HG02938 (cell line): ENCODE results near the gene MASP1.
"Not testable (repeated sequence)": the region's sequence is repeated elsewhere in the genome, so short reads cannot be mapped to it uniquely, and the experiment has no call there.

Experiments used
- ATAC-seq: cut with Tn5 transposase; IDR thresholded peaks from one replicate; pipeline ENCODE4 v1.9.1; 2021; ENCODE audit warnings: mild to moderate bottlenecking, moderate library complexity; ENCODE audit not compliant: unreplicated experiment

The MASP1 gene

DNA sequence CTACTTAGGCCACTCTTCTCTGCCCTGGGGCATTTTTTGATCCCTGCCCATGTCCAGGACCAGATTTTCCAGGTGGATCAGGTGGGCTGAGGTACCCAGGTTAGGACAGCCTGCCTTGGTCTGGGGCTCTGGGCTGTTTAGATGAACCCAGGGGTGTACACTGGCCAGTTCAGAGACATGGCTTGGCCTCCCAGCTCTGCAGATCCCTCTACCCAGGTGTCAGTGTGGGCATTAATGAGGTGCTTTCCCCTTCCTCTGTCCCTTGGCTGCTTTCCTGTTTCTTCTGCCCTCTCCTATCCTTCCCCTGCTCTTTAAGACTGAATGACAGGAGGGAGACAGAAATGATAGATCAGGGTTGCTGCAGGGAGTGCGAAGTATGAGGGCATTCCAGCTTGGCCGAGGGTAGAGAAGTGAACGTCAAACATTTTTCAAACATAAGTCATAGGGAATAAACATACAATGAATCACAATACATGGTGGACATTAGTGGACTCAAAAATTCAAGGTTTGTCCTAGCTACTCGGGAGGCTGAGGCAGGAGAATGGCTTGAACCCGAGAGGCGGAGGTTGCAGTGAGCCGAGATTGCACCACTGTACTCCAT lies 63.8 kb downstream of the MASP1 start:
- ATAC-seq = no peak

DNA sequence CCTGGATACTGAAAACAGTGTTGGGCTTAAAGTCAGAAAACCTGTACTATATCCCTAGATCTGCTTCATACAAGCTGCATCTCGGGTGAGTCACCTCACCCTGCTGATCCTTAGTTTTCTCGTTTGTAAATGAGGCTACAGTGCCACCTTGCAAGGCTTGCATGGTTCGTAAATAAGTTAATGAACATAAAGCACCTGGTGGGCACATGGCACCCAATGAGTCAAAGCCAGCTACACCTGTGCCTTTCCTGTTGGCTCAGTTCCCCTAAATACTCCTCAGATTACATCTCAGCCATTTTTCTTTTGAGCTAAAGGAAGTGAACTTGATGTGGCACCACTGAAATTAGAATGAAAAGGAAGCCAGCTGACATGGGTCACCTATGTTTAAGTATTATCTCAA lies 67.7 kb downstream of the MASP1 start:
- no peak for ATAC-seq

GRCh38 chr3:187222801-187223200 lies 68.7 kb downstream of the MASP1 start:
- ATAC-seq = no peak

DNA sequence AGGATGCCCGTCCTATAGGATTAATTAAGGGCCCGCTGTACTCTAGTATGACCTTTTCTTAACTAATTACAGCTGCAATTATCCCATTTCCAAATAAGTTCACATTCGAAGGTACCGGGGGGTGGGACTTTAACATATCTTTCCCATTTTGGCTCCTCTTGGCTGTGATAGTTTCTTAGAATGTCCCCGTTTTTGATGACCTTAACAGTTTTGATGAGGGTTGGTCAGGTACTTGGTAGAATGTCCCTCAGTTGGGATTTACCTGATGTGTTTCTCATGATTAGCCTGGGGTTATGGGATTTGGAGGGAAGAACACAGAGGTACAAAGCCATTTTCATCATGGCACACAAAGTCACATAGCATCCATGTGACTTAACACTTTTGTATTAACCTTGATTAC lies 76.1 kb downstream of the MASP1 start:
- ATAC-seq = no peak

DNA sequence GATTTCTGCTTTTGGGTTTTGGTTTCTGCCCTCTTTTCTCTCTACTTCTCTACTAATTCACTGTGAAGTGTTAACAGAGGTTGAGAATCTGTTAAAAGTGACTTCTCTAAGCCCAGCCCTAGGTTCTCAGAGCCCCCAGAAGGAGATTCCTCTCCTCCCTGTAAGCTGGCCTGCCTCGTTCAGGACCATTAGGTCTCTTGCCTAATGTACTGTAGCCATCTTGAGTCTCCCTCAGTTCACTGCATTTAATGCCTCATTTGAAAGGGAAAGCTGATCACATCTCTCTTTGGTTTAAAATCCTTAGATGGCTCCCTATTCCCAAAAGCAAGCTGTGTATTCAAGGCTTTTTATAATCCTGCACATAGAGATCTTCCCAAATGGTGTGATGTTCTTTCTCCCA lies 77.9 kb downstream of the MASP1 start:
- no peak for ATAC-seq

DNA sequence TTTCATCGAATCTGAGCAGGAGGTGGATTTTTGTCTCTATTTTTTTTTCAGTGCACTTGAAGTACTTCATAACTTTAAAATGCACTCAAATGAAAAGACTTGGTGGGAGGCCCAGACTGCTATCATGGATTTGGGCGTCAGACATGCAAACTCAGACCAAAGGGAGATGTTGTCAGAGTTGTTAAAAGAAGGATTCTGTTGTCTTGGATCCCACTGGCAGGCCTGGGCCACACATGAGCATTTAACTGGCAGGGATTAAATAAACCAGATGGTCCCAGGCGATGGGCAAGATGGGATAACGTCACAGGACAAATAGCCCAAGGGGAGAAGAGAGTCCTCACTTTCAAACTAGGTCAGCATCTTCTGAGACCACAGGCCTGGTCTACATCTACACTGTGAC lies 78.8 kb downstream of the MASP1 start:
- no peak for ATAC-seq

DNA sequence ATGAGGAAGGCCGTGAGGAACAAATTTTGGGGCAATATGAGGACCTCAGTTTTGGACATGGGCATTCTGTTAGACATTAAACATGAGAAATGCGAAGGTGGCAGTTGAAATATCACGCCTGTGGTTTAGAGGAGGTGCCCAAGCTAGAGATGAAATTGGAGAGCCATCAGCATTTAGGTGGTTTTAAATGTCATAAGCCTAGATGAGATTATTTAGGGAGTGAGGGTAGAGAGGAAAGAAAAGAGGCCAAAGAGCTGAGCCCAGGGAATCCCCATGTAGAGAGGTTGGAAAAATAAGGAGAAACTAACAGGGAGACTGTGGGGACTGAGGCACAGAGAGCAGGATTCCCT lies 79.4 kb downstream of the MASP1 start:
- no peak for ATAC-seq

DNA sequence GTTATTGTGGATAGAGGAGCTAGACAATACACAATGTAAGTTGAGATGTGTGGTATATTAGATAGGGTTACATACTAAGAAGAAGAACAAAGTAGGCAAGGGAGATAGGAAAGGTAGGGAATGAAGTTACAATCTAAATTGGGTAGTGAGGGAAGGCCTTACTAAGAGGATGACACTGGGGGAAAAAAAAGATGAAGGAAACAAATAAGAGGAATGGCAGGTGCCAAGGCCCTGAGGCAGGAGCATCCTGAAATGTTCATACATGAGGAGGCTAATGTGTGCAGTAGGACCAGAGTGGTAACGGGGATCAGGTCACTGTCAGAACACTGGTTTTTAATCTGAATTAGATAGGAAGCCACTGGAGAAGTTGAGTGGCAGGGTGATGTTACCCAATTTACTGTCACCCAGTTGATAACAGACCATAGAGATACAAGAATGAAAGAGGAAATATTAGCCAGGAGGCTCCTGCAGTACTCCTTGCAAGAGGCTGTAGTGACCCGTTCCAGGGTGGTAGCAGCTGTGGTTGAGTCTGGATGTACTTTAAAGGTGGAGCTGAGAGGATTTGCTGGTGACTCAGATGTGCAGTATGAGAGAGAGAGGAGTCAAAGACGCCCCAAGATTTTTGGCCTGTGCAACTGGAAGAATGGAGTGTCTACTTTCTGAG lies 79.9 kb downstream of the MASP1 start:
- no peak for ATAC-seq

- ATAC-seq = peak; percentile 89
Observed at GRCh38 chr3:187210545-187211327, 80.8 kb downstream of the MASP1 start.

DNA sequence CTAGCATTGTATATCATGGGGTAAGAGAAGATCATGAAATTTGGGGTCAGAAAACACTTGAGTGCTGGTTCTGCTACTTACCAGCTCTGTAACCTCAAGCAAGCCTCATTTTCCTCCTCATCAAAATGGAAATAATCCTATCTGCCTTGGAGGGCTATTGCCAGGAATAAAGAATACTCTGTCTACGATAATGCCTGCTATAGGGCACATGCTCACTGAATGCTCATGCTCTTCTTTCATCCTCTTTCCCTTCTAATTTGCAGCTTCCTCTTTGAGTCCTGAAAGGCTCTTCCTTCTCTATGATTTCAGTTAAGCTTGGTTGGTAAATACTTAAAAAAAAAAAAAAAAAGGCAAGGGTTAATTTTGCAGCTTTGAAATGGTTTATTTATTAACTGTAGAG lies 81.4 kb downstream of the MASP1 start:
- no peak for ATAC-seq

GRCh38 chr3:187209491-187209890 lies 82.0 kb downstream of the MASP1 start:
- ATAC-seq = no peak

- ATAC-seq = no peak
Observed at GRCh38 chr3:187208159-187208558, 83.4 kb downstream of the MASP1 start.

DNA sequence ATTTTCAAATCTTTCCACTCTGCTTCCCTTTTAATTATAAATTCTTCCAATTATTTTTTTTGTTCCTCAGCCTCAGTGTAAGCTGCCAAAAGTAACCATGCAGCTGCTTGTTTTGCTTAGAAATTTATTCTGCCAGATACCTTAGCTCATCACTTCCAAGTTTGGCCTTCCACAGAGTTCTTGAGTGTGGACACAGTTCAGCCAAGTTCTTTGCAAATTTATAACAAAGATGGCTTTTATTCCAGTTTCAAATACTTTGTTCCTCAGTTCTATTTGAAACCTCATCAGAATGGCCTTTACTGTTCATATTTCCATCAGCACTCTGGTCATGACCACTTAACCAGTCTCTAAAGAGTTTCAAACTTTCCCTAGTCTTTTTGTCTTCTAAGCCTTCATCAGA lies 83.9 kb downstream of the MASP1 start:
- no peak for ATAC-seq

- no peak for ATAC-seq
Observed at GRCh38 chr3:187207062-187207461, 84.5 kb downstream of the MASP1 start.

DNA sequence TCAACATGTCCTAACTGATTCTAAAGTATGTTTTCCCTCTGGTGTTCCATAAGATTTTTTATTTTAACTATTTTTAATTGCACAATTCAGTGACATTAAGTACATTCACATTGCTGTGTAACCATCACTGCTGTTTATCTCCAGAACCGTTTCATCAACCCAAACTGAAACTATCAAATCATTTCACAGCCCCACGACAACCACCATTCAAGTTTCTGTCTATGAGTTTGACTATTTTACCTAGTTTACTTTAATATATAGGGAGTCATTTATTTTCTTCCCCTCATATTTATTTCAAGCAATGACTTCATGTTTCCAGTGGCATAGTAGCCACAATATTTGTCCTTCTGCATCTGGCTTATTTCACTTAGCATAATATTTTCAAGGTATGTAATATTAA lies 85.9 kb downstream of the MASP1 start:
- no peak for ATAC-seq

- not testable (repeated sequence) for ATAC-seq
Observed at GRCh38 chr3:187199463-187200050, 92.0 kb downstream of the MASP1 start.

GRCh38 chr3:187198490-187198889 lies 93.0 kb downstream of the MASP1 start:
- ATAC-seq = no peak

DNA sequence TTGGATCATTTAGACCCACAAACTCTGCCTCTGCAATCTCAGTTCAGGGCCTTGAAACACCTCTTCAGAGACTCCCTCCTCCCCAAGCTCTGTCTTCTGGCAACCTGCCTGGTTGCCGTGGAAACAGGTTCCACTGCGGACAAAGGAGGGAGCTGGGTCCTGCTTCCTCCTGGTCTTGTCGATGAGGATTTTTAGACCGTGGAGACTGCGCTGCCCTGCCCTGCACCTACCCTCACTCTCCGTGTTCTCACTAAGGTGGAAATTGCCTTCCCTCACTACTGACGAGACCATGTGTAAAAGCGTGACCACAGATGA lies 94.2 kb downstream of the MASP1 start, which contains the start of gene RTP1:
TSS of gene RTP1 (plus strand) at position 152 of the 315 bp plus-strand sequence. CDS start at position 182, 30 bp downstream.
- no peak for ATAC-seq

DNA sequence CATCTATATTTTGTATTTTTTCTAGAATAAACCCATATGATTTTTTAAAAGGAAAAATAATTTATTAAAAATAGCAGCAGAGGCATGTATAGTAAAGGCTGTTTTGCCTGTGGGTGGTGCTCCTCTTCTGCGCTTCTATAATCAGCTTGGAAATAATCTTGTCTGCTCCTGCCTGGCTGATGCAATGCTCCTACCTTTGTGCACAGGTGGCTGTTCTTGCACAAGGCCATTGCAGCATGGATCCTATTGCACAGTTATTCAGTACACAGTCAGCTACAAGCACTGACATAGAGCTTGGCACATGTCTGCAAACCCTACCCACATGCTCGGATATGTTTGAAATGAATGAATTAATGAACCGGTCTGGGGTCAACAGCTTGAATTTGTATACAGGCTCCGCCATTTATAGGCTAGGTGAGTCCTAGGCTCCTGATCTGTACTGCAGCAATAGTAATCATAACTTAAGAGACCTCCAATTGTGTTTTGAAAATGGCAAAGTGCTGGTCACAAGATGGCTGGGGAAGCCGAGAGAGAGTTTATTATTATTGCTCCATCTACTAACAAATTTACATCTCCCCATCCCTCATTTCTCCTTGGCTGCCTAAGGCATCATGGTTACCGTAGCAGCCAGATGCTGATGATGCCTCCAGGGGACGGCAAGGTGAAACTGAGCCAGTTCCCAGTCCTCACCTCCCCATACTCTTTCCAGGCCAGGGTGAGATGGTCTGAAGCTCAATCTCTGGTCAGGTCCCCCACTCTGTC lies 94.8 kb downstream of the MASP1 start:
- ATAC-seq = no peak

DNA sequence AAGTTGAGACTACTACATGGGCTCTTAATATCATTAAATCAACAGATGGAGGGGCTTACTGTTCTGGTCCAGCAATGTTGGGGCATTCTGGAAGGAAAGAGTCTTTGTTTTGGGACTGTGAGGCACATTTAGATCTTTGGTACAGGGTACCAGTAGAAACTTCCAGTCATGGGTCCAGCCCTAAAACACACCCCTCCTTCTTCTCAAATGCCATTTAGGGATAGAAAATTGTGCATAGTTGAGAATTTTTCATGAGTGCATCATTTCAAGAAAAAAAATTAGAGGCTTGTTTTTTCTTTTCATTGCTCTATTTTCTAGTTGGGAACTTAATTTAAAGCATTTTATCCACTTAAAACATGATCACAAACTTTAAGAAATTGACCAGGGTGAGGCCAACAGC lies 98.4 kb downstream of the MASP1 start:
- no peak for ATAC-seq

GRCh38 chr3:187191271-187191670 lies 100.3 kb downstream of the MASP1 start:
- ATAC-seq = no peak
